H1 (cell line): Measurements from ENCODE around the gene ADNP2.

Experiments used
- BRCA1 ChIP-seq: IDR thresholded peaks from 2 replicates; pipeline ENCODE4 v1.6.1; 2012; ENCODE audit warnings: low read depth, low read length, improper control_type of control experiment
- EZH2 ChIP-seq: fragments of 200-600 bp; sonication (generic); IDR thresholded peaks from 2 replicates; pipeline ENCODE4 v1.7.1; 2012; ENCODE audit warnings: low read depth, mild to moderate bottlenecking, moderate library complexity, low read length, inconsistent platforms; ENCODE audit not compliant: severe bottlenecking
- JUND ChIP-seq: IDR thresholded peaks from 2 replicates; pipeline ENCODE4 v1.6.1; 2011; ENCODE audit warnings: mild to moderate bottlenecking, improper control_type of control experiment, low read length
- MAFK ChIP-seq: IDR thresholded peaks from 2 replicates; pipeline ENCODE4 v1.6.1; 2012; ENCODE audit warnings: low read depth, mild to moderate bottlenecking, improper control_type of control experiment, low read length
- POLR2A ChIP-seq, 2 experiments: IDR thresholded peaks; 1 replicate in 1 of 2; 2 replicates in 1 of 2; pipeline ENCODE4 v1.6.1; 2011; ENCODE audit warnings: low read depth in 2 of 2, low read length in 2 of 2, mild to moderate bottlenecking in 2 of 2; ENCODE audit errors: control extremely low read depth in 1 of 2
- POLR2AphosphoS5 ChIP-seq: IDR thresholded peaks from 2 replicates; pipeline ENCODE4 v1.6.1; 2011; ENCODE audit warnings: low read depth, low read length
- RAD21 ChIP-seq, 2 experiments: IDR thresholded peaks in 1 of 2; conservative IDR thresholded peaks in 1 of 2; 2 replicates each; pipeline ENCODE4 v1.6.1; 2011; ENCODE audit warnings: low read depth in 2 of 2, low read length in 2 of 2, improper control_type of control experiment in 1 of 2, inconsistent platforms in 1 of 2, mild to moderate bottlenecking in 1 of 2, moderate library complexity in 1 of 2
- RNF2 ChIP-seq: fragments of 200-900, 300-1000 bp; sonication (generic); IDR thresholded peaks from 2 replicates; pipeline ENCODE4 v1.7.1; 2016; ENCODE audit warnings: borderline replicate concordance, low read depth, mild to moderate bottlenecking, antibody characterized with exemption, low read length; ENCODE audit not compliant: poor library complexity, severe bottlenecking; ENCODE audit errors: missing control alignments
- SP1 ChIP-seq: IDR thresholded peaks from 2 replicates; pipeline ENCODE4 v1.6.1; 2011; ENCODE audit warnings: low read depth, low read length
- TAF1 ChIP-seq: IDR thresholded peaks from 2 replicates; pipeline ENCODE4 v1.6.1; 2011; ENCODE audit warnings: mild to moderate bottlenecking, low read depth, low read length
- TCF12 ChIP-seq: IDR thresholded peaks from 2 replicates; pipeline ENCODE4 v1.6.1; 2011; ENCODE audit warnings: low read depth, mild to moderate bottlenecking, low read length
- YY1 ChIP-seq: IDR thresholded peaks from 2 replicates; pipeline ENCODE4 v1.6.1; 2011; ENCODE audit warnings: low read depth, mild to moderate bottlenecking, low read length
- TF ChIP-seq, protein P1 (sequence below), 3 experiments: IDR thresholded peaks; 1 replicate in 2 of 3; 2 replicates in 1 of 3; pipeline versions ENCODE4 v1.5.1 to v1.6.1; 2011; ENCODE audit warnings: low read length in 3 of 3, mild to moderate bottlenecking in 3 of 3, inconsistent platforms in 2 of 3, low read depth in 1 of 3, moderate library complexity in 1 of 3; ENCODE audit not compliant: insufficient read depth in 1 of 3; ENCODE audit errors: control extremely low read depth in 1 of 3

DNA sequence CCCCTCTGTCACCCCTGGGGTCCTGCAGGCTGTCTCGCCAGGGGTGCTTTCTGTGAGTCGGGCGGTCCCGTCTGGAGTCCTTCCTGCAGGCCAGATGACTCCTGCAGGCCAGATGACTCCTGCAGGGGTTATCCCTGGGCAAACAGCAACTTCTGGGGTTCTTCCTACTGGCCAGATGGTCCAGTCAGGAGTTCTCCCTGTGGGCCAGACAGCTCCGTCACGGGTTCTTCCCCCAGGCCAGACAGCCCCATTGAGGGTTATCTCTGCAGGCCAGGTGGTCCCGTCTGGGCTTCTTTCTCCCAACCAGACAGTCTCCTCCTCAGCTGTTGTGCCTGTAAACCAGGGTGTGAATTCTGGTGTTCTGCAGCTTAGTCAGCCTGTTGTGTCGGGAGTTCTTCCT lies 27.6 kb downstream of the ADNP2 start:
- TF ChIP-seq, protein P1, sequence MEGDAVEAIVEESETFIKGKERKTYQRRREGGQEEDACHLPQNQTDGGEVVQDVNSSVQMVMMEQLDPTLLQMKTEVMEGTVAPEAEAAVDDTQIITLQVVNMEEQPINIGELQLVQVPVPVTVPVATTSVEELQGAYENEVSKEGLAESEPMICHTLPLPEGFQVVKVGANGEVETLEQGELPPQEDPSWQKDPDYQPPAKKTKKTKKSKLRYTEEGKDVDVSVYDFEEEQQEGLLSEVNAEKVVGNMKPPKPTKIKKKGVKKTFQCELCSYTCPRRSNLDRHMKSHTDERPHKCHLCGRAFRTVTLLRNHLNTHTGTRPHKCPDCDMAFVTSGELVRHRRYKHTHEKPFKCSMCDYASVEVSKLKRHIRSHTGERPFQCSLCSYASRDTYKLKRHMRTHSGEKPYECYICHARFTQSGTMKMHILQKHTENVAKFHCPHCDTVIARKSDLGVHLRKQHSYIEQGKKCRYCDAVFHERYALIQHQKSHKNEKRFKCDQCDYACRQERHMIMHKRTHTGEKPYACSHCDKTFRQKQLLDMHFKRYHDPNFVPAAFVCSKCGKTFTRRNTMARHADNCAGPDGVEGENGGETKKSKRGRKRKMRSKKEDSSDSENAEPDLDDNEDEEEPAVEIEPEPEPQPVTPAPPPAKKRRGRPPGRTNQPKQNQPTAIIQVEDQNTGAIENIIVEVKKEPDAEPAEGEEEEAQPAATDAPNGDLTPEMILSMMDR (IDR thresholded peaks at IDR 0.05; ENCODE audit: control extremely low read depth in 1 of 3, insufficient read depth in 1 of 3, low read depth in 1 of 3, low read length in 3 of 3), result no peak
- no peak for TF ChIP-seq SP1
- no peak for TF ChIP-seq RAD21 (IDR thresholded peaks at IDR 0.05 in 1 of 2, conservative IDR thresholded peaks at IDR 0.05 in 1 of 2; ENCODE audit: low read depth in 2 of 2, low read length in 2 of 2)
- TF ChIP-seq POLR2A (IDR thresholded peaks at IDR 0.05; ENCODE audit: control extremely low read depth in 1 of 2, low read depth in 2 of 2, low read length in 2 of 2), result no peak
- no peak for TF ChIP-seq TAF1
- TF ChIP-seq JUND, result no peak
- no peak for TF ChIP-seq BRCA1
- no peak for TF ChIP-seq MAFK
- TF ChIP-seq POLR2AphosphoS5, result no peak
- no peak for TF ChIP-seq YY1
- no peak for TF ChIP-seq TCF12
- no peak for TF ChIP-seq RNF2
- TF ChIP-seq EZH2, result no peak
